K562 (cell line): ENCODE results near the gene SPHK1. TPM values are rescaled to one million over a fixed set of nuclear protein-coding genes. Genes with fewer than 3 reads are reported as not detected.

Experiments used
- CGGBP1 ChIP-seq: fragments of 250-450 bp; sonication (Bioruptor Pico); IDR thresholded peaks from 2 replicates; pipeline ENCODE4 v1.9.0; 2021; ENCODE audit warnings: mild to moderate bottlenecking
- CTBP1 ChIP-seq: fragments of 450-650 bp; IDR thresholded peaks from 2 replicates; pipeline ENCODE4 v1.6.1; 2016; ENCODE audit warnings: borderline replicate concordance
- ETV5 ChIP-seq: sonication (generic); formaldehyde crosslinking; IDR thresholded peaks from 2 replicates; pipeline ENCODE4 v1.4.0; 2020; ENCODE audit warnings: low read depth, mild to moderate bottlenecking, missing genetic modification reagents
- FOXP1 ChIP-seq: sonication (generic); formaldehyde crosslinking; IDR thresholded peaks from 2 replicates; pipeline ENCODE4 v1.8.0; 2022; ENCODE audit warnings: mild to moderate bottlenecking, missing genetic modification reagents
- KAT2B ChIP-seq: IDR thresholded peaks from one replicate; pipeline ENCODE4 v1.6.1; 2012; ENCODE audit warnings: low read depth, mild to moderate bottlenecking, control low read depth, inconsistent platforms, low read length, moderate library complexity
- MGA ChIP-seq: fragments of 450-650 bp; IDR thresholded peaks from 2 replicates; pipeline ENCODE4 v1.6.1; 2016; ENCODE audit warnings: mild to moderate bottlenecking, moderate library complexity
- MXI1 ChIP-seq: IDR thresholded peaks from 2 replicates; pipeline ENCODE4 v1.6.1; 2011; ENCODE audit warnings: low read depth, mild to moderate bottlenecking, improper control_type of control experiment, low read length
- NCOR1 ChIP-seq: fragments of 450-650 bp; IDR thresholded peaks from 2 replicates; pipeline ENCODE4 v1.6.1; 2016; ENCODE audit warnings: mild to moderate bottlenecking, moderate library complexity
- SNRNP70 ChIP-seq: fragments of 200-400 bp; formaldehyde crosslinking; optimal IDR thresholded peaks from 2 replicates; pipeline ENCODE3; 2017; ENCODE audit warnings: low read depth, low read length
- USF1 ChIP-seq: sonication (generic); formaldehyde crosslinking; IDR thresholded peaks from 2 replicates; pipeline ENCODE4 v1.9.0; 2022; ENCODE audit warnings: mild to moderate bottlenecking, missing genetic modification reagents
- ZHX1 ChIP-seq: fragments of 150-350 bp; conservative IDR thresholded peaks from 2 replicates; pipeline ENCODE4 v1.6.1; 2014; ENCODE audit warnings: low read length
- ZNF140 ChIP-seq: fragments of 250-450 bp; sonication (Bioruptor Pico); IDR thresholded peaks from 2 replicates; pipeline ENCODE4 v1.8.0; 2021; ENCODE audit warnings: moderate library complexity, mild to moderate bottlenecking, inconsistent platforms
- polyA plus RNA-seq, 8 experiments: library from polyadenylated mRNA; depleted of rRNA in 4 of 8; stranded (reverse) in 5 of 8; unstranded in 3 of 8; fragments of >200 nt; fragmentation: Nextera tagmentation in 2 of 8; fragmentation: Illumina TruSeq in 1 of 8; extraction: Ambion mirVana in 2 of 8; extraction: Trizol in 1 of 8; gene quantifications; 2 replicates each; pipeline versions ENCODE4 v1.2.1 to v1.2.3, GENCODE V29; 2011 to 2014; ENCODE audit warnings: inconsistent platforms in 1 of 8, missing spikeins in 1 of 8
- total RNA-seq, 7 experiments: library from RNA; depleted of rRNA in 6 of 7; stranded (reverse); fragments of >200 nt in 6 of 7; fragmentation: Illumina TruSeq in 2 of 7; extraction: Trizol in 2 of 7; gene quantifications; 2 replicates each; pipeline versions ENCODE4 v1.2.1 to v1.2.3, GENCODE V29; 2011 to 2021; ENCODE audit warnings: low replicate concordance in 1 of 7

Gene SPHK1
- total and polyA plus RNA-seq, 9 of the 15 experiments (the other 6 are each of a cell fraction or from before 2014, with no cell fraction given) = 0.21 to 60.3 (median 14.5) TPM

- TF ChIP-seq ZHX1 = no peak
- no peak for TF ChIP-seq ETV5 (CRISPR knock-in tag)
- no peak for TF ChIP-seq ZNF140
- 0 out of 2 replicates have a peak, but pooled peaks have one; percentile 25 for TF ChIP-seq USF1
- TF ChIP-seq CTBP1 = peak; percentile 79; the same call in 1 of the 2 replicates
- no peak for TF ChIP-seq SNRNP70
- TF ChIP-seq FOXP1 (CRISPR knock-in tag) = 0 out of 2 replicates have a peak, but pooled peaks have one; percentile 26
- TF ChIP-seq KAT2B = no peak
- no peak for TF ChIP-seq MGA
- no peak for TF ChIP-seq MXI1
- TF ChIP-seq CGGBP1 (CRISPR knock-in tag) = no peak
- TF ChIP-seq NCOR1 = no peak
These were observed 13.5 kb downstream of the SPHK1 start (continued) for GRCh38 chr17:76397687-76398522.
